ENCODE data around the gene LHFPL6. TPM values are rescaled to one million over a fixed set of nuclear protein-coding genes. Genes with fewer than 3 reads are reported as not detected.

LHFPL6 gene
- total RNA-seq, 2 donors from 2014 or later = 7.5 to 40.0 TPM

GRCh38 chr13:39461685-39462266, 141.2 kb downstream of the LHFPL6 start:
- no peak for TF ChIP-seq POLR2A (IDR thresholded peaks at IDR 0.05)
- no peak for TF ChIP-seq POLR2AphosphoS5 (IDR thresholded peaks at IDR 0.05)
- no peak for TF ChIP-seq CTCF (IDR thresholded peaks at IDR 0.05)
- WGBS = 41% methylated on average over 1 of the region's 1 CpG
- Histone ChIP-seq H3K9me3 (no peaks in the 10 kb centered on the region), H3K27ac (no peak overlapping the region), H3K36me3 (no peaks in the 10 kb centered on the region), H3K4me1 (replicated peaks) (no peaks in the 10 kb centered on the region), H3K4me3 (no peak overlapping the region), H3K27me3 (replicated peaks; ENCODE audit: insufficient read depth) (no peaks in the 10 kb centered on the region)
- no peak for DNase-seq (ENCODE audit: low spot score)
- intact Hi-C loops (cut with DNase I) = no loop called here

GRCh38 chr13:39457274-39457673, 145.7 kb downstream of the LHFPL6 start:
- DNase-seq (ENCODE audit: low spot score) = no peak
- intact Hi-C loops (cut with DNase I) = no loop called here
- Histone ChIP-seq H3K4me3 (no peak overlapping the region), H3K27ac (no peak overlapping the region), H3K4me1 (replicated peaks) (no peaks in the 10 kb centered on the region), H3K36me3 (no peaks in the 10 kb centered on the region), H3K9me3 (no peaks in the 10 kb centered on the region), H3K27me3 (replicated peaks; ENCODE audit: insufficient read depth) (no peaks in the 10 kb centered on the region)
- TF ChIP-seq CTCF (IDR thresholded peaks at IDR 0.05) = no peak
- TF ChIP-seq POLR2A (IDR thresholded peaks at IDR 0.05) = no peak
- TF ChIP-seq POLR2AphosphoS5 (IDR thresholded peaks at IDR 0.05) = no peak
- 96% methylated on average over 1 of the region's 1 CpG for WGBS

GRCh38 chr13:39455521-39456175, 147.3 kb downstream of the LHFPL6 start:
- TF ChIP-seq POLR2A (IDR thresholded peaks at IDR 0.05) (no peak), CTCF (IDR thresholded peaks at IDR 0.05) (no peak), POLR2AphosphoS5 (IDR thresholded peaks at IDR 0.05) (no peak)
- no peaks in the 10 kb centered on the region for H3K9me3 ChIP-seq
- 70% methylated on average over 4 of the region's 4 CpGs for WGBS
- no peaks in the 10 kb centered on the region for H3K27me3 ChIP-seq (replicated peaks; ENCODE audit: insufficient read depth)
- H3K27ac ChIP-seq = no peak overlapping the region
- H3K36me3 ChIP-seq = no peaks in the 10 kb centered on the region
- no peak for DNase-seq (ENCODE audit: low spot score)
- intact Hi-C loops (cut with DNase I) = no loop called here
- no peak overlapping the region for H3K4me3 ChIP-seq
- H3K4me1 ChIP-seq (replicated peaks) = no peaks in the 10 kb centered on the region

- Histone ChIP-seq H3K36me3 (no peaks in the 10 kb centered on the region), H3K9me3 (no peaks in the 10 kb centered on the region), H3K27ac (no peak overlapping the region), H3K27me3 (replicated peaks; ENCODE audit: insufficient read depth) (no peaks in the 10 kb centered on the region), H3K4me3 (no peak overlapping the region), H3K4me1 (replicated peaks) (no peaks in the 10 kb centered on the region)
- intact Hi-C loops (cut with DNase I) = no loop called here
- WGBS = 73% methylated on average over 1 of the region's 1 CpG
- DNase-seq (ENCODE audit: low spot score) = no peak
- no peak for TF ChIP-seq POLR2AphosphoS5 (IDR thresholded peaks at IDR 0.05)
- no peak for TF ChIP-seq POLR2A (IDR thresholded peaks at IDR 0.05)
- TF ChIP-seq CTCF (IDR thresholded peaks at IDR 0.05) = no peak
Observed at GRCh38 chr13:39452834-39453233, 150.2 kb downstream of the LHFPL6 start.

- TF ChIP-seq POLR2A (IDR thresholded peaks at IDR 0.05) = no peak
- no peak for TF ChIP-seq CTCF (IDR thresholded peaks at IDR 0.05)
- no peak for TF ChIP-seq POLR2AphosphoS5 (IDR thresholded peaks at IDR 0.05)
- Histone ChIP-seq H3K9me3 (no peaks in the 10 kb centered on the region), H3K36me3 (no peaks in the 10 kb centered on the region), H3K4me3 (no peak overlapping the region), H3K27me3 (replicated peaks; ENCODE audit: insufficient read depth) (no peaks in the 10 kb centered on the region), H3K27ac (no peak overlapping the region), H3K4me1 (replicated peaks) (no peaks in the 10 kb centered on the region)
- 71% methylated on average over 3 of the region's 3 CpGs for WGBS
- intact Hi-C loops (cut with DNase I) = no loop called here
- no peak for DNase-seq (ENCODE audit: low spot score)
Observed at GRCh38 chr13:39452417-39452816, 150.6 kb downstream of the LHFPL6 start.

Measured in prostate gland (tissue), 2 donors.